ENCODE measurements around the gene LIMK2. TPM values are rescaled to one million over a fixed set of nuclear protein-coding genes. Genes with fewer than 3 reads are reported as not detected.

LIMK2 gene
- total RNA-seq, 1 experiment from 2014 or later = 126 TPM

- Mint-ChIP-seq H3K9me3 (ENCODE audit: unreplicated experiment) (no peaks in the 10 kb centered on the region), H3K36me3 (ENCODE audit: insufficient read depth, unreplicated experiment) (peaks cover 56% of the 10 kb centered on the region), H3K4me3 (ENCODE audit: unreplicated experiment) (no peak overlapping the region), H3K4me1 (ENCODE audit: insufficient read depth, unreplicated experiment) (peaks cover 16% of the 10 kb centered on the region), H3K27me3 (ENCODE audit: insufficient read depth, unreplicated experiment) (no peaks in the 10 kb centered on the region), H3K27ac (ENCODE audit: low read depth, unreplicated experiment) (no peak overlapping the region)
- TF ChIP-seq, protein P1, sequence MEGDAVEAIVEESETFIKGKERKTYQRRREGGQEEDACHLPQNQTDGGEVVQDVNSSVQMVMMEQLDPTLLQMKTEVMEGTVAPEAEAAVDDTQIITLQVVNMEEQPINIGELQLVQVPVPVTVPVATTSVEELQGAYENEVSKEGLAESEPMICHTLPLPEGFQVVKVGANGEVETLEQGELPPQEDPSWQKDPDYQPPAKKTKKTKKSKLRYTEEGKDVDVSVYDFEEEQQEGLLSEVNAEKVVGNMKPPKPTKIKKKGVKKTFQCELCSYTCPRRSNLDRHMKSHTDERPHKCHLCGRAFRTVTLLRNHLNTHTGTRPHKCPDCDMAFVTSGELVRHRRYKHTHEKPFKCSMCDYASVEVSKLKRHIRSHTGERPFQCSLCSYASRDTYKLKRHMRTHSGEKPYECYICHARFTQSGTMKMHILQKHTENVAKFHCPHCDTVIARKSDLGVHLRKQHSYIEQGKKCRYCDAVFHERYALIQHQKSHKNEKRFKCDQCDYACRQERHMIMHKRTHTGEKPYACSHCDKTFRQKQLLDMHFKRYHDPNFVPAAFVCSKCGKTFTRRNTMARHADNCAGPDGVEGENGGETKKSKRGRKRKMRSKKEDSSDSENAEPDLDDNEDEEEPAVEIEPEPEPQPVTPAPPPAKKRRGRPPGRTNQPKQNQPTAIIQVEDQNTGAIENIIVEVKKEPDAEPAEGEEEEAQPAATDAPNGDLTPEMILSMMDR (IDR thresholded peaks at IDR 0.05; ENCODE audit: unreplicated experiment) = no peak
- POLR2A ChIA-PET = no interaction called here
- BruUV-seq (replicated peaks) = no TSS peak
- CTCF ChIA-PET = interaction anchor here (2.2 kb wide), 1 partner anchor 28 kb away, joined by 9 read pairs; the partner anchor contains the start of gene LIMK2
- intact Hi-C loops (cut with micrococcal nuclease) = no loop called here
- no peak for DNase-seq (ENCODE audit: unreplicated experiment)
Observed at GRCh38 chr22:31184015-31184414, 28.1 kb upstream of the LIMK2 start.

- POLR2A ChIA-PET = interaction anchor here (0.7 to 1.0 kb wide), 2 partner anchors 8 to 63 kb away, joined by 3 read pairs; no protein-coding TSS in a partner anchor
- H3K4me1 Mint-ChIP-seq (ENCODE audit: insufficient read depth, unreplicated experiment) = peaks cover 6% of the 10 kb centered on the region
- no peaks in the 10 kb centered on the region for H3K9me3 Mint-ChIP-seq (ENCODE audit: unreplicated experiment)
- TF ChIP-seq, protein P1 (IDR thresholded peaks at IDR 0.05; ENCODE audit: unreplicated experiment) = no peak
- peaks cover 65% of the 10 kb centered on the region for H3K36me3 Mint-ChIP-seq (ENCODE audit: insufficient read depth, unreplicated experiment)
- intact Hi-C loops (cut with micrococcal nuclease) = no loop called here
- H3K27ac Mint-ChIP-seq (ENCODE audit: low read depth, unreplicated experiment) = no peak overlapping the region
- no peak overlapping the region for H3K4me3 Mint-ChIP-seq (ENCODE audit: unreplicated experiment)
- H3K27me3 Mint-ChIP-seq (ENCODE audit: insufficient read depth, unreplicated experiment) = no peaks in the 10 kb centered on the region
- BruUV-seq (replicated peaks) = no TSS peak
- CTCF ChIA-PET = interaction anchor here (0.7 to 2.2 kb wide), 2 partner anchors 21 to 27 kb away, joined by 4 to 9 read pairs; partner anchors contain the start of gene LIMK2
- DNase-seq (ENCODE audit: unreplicated experiment) = no peak
Observed at GRCh38 chr22:31185056-31185455, 27.0 kb upstream of the LIMK2 start.

DNA sequence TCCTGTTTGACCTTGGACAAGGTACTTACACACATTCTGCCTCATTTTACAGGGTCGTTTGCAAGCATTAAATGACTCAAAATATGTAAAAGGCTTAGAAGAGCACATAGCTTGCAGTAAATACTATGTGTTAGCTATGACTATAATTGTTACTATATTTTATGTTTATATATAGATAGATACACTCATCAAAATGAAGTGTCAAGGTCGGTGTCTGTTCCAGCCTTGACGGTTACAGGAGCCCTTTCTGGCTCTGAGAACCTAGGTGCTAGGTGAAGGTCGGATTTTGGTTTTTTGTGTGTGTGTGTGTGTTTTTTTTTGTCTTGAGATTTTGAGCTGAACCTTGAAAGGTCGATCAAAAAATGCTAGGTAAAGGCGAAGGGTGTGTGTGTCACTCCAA is 24.5 kb upstream of the LIMK2 start:
- intact Hi-C loops (cut with micrococcal nuclease) = no loop called here
- no peaks in the 10 kb centered on the region for H3K27me3 Mint-ChIP-seq (ENCODE audit: insufficient read depth, unreplicated experiment)
- H3K36me3 Mint-ChIP-seq (ENCODE audit: insufficient read depth, unreplicated experiment) = peaks cover 63% of the 10 kb centered on the region
- no peaks in the 10 kb centered on the region for H3K9me3 Mint-ChIP-seq (ENCODE audit: unreplicated experiment)
- BruUV-seq (replicated peaks) = no TSS peak
- H3K4me3 Mint-ChIP-seq (ENCODE audit: unreplicated experiment) = no peak overlapping the region
- TF ChIP-seq, protein P1 (IDR thresholded peaks at IDR 0.05; ENCODE audit: unreplicated experiment) = no peak
- no peak for DNase-seq (ENCODE audit: unreplicated experiment)
- ChIA-PET POLR2A (interaction anchor here (0.6 to 2.6 kb wide), 2 partner anchors 10 to 13 kb away, joined by 4 to 11 read pairs; no protein-coding TSS in a partner anchor), CTCF (interaction anchor here (0.6 to 0.7 kb wide), 4 partner anchors 10 to 125 kb away, joined by 3 read pairs; no protein-coding TSS in a partner anchor)
- H3K27ac Mint-ChIP-seq (ENCODE audit: low read depth, unreplicated experiment) = no peak overlapping the region
- H3K4me1 Mint-ChIP-seq (ENCODE audit: insufficient read depth, unreplicated experiment) = peaks cover 20% of the 10 kb centered on the region

- H3K9me3 Mint-ChIP-seq (ENCODE audit: unreplicated experiment) = no peaks in the 10 kb centered on the region
- peaks cover 17% of the 10 kb centered on the region for H3K4me1 Mint-ChIP-seq (ENCODE audit: insufficient read depth, unreplicated experiment)
- H3K27ac Mint-ChIP-seq (ENCODE audit: low read depth, unreplicated experiment) = peak overlapping the region; percentile 88
- POLR2A ChIA-PET = interaction anchor here (0.5 to 6.1 kb wide), 12 partner anchors 10 to 121 kb away, joined by 3 to 100 read pairs (median 6); partner anchors contain the start of genes LIMK2, PIK3IP1 and RNF185
- TF ChIP-seq, protein P1 (IDR thresholded peaks at IDR 0.05; ENCODE audit: unreplicated experiment) = no peak
- H3K36me3 Mint-ChIP-seq (ENCODE audit: insufficient read depth, unreplicated experiment) = peaks cover 77% of the 10 kb centered on the region
- no peak overlapping the region for H3K4me3 Mint-ChIP-seq (ENCODE audit: unreplicated experiment)
- no peaks in the 10 kb centered on the region for H3K27me3 Mint-ChIP-seq (ENCODE audit: insufficient read depth, unreplicated experiment)
- intact Hi-C loops (cut with micrococcal nuclease) = loop anchor here (1.0 kb wide), 1 partner anchor 19 kb away; no protein-coding TSS in a partner anchor
- BruUV-seq (replicated peaks) = no TSS peak
- CTCF ChIA-PET = interaction anchor here (0.6 to 3.9 kb wide), 13 partner anchors 9 to 218 kb away, joined by 3 to 33 read pairs (median 3); partner anchors contain the start of genes LIMK2 and SELENOM
- DNase-seq (ENCODE audit: unreplicated experiment) = peak; percentile 69
Observed at GRCh38 chr22:31192513-31192912, 19.6 kb upstream of the LIMK2 start.

Measured in MCF 10A (cell line).